GM21447 (cell line): ENCODE data around the gene NT5DC3.
A peak's percentile ranks its signal among the peaks of the same experiment; 100 is the strongest.

Experiments
- ATAC-seq: cut with Tn5 transposase; IDR thresholded peaks from one replicate; pipeline ENCODE4 v1.9.1; 2021; ENCODE audit not compliant: unreplicated experiment

NT5DC3 gene

DNA sequence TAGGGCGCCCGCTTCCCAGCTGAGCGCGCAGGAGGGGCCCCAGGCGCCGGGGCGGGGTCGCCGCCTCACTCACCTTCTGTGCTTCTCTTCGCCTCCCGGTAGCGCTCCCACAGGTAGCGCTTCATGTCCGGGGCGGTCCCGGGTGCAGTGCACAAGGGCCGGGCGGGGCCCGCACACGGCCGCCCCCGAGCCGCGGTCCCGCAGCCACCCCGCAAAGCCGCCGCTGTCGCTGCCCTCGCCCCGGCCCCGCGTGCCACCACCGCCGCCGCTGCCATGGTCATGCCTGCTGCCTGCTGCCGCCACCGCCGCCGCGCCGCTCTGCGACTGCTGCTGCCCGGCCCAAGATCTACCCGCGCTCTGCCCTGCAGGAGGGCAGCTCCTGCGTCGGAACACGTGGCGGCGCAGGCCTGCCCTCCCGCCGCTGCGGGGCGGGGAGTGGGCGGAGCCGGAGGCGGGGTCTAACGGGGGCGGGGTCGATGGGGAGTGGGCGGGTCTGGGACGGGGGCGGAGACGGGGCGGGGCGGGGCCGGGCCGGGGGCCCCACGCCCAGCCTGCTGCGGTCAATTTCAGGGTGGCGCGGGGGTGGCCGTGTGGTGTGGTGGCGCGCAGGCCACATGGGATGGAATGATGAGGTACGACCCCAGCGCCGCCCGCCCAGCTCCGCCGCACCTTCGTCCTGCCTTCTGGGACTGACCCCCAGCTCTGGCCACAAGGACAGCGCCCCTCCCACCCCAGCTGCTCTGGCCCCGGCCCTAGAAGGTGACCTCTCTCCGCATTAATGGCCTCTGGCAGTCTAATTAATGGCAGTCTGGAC, at the start of gene NT5DC3:
TSS of gene NT5DC3 (minus strand) at position 359 of the 814 bp plus-strand sequence. CDS start at position 281, 78 bp downstream.
- peak; percentile 75 for ATAC-seq

DNA sequence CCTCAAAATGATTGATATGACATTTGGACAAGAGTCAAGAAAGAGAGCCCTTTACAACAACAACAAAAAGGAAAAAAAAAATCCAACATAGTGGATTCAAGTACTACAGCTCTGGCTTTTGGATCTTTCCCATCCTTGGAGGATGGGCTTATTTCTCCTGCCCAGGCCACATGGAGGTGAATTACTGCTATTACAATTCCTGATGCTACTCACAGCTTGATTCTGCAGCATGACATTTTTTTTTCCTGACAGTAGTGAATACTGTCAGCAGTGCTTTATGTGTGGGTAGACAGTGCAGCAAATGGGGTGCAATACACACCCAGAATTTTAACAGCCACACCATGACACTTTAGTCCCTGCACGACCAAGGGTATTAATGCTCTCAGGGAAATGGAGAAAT, 46.7 kb upstream of the NT5DC3 start:
- ATAC-seq = no peak

DNA sequence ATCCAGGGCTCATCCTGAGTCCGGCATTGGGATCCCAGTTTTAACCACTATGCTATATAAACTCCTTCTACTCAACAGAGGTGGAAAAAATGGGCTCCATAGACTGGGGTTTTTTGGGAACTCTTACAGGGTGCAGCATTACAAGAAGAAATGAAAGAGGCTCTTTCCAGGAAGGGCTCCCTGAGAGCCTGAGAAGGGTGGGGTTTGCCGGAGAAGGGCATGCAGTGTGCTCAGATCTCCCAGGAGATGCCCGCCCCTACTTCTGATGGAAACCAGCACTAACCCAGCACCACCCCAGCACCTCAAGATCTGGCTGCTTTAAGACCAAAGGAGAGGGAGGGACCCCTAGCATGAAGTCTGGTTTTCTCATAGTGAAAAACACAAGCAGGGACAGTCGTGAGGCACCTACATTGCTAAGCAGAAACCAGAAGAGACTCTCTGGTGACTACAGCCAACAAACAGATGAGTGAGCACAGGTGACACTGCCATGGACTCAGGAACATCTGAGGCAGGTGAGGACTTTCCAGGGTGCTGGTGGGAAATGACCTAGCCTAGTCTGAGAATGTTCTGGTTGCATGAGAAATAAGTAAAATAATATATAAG, 45.3 kb upstream of the NT5DC3 start:
- no peak for ATAC-seq

DNA sequence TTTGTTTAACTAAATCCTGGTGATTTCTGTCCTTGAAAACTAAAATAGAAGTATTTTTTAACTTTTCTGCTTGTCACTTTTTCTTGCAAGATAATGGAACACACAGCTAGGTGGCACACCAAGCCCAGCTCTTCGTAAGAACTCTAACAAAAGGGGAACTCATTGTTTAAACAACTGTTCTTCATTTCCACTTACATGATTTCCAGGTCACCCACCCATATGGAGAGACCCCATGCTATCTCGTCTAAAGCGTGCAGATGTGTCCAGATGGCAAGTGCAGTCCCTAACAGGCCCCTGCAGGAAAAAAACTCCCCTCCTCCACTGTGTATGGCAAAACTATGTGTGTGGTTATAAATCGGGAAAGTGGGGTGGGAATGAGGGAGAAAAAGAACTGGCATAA, 43.3 kb upstream of the NT5DC3 start:
- ATAC-seq = no peak

DNA sequence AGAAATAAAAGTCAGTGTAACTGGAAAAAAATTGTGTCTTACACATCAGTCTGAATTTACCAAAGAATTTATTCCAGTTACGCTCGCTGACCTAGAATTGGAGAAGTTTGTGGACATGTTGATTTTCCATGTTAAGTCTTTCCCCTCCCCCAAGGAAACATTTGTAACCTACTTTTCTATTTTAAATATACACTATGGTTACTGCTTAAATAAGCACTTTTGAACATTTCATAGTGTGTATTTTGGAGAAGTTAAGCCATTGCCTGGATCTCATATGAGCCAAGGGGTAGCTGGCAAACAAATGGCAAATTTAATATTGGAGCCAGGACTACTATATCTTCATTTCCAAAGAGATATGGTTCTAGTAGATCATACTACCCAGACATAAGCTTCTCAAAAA, 42.9 kb upstream of the NT5DC3 start:
- ATAC-seq = no peak

DNA sequence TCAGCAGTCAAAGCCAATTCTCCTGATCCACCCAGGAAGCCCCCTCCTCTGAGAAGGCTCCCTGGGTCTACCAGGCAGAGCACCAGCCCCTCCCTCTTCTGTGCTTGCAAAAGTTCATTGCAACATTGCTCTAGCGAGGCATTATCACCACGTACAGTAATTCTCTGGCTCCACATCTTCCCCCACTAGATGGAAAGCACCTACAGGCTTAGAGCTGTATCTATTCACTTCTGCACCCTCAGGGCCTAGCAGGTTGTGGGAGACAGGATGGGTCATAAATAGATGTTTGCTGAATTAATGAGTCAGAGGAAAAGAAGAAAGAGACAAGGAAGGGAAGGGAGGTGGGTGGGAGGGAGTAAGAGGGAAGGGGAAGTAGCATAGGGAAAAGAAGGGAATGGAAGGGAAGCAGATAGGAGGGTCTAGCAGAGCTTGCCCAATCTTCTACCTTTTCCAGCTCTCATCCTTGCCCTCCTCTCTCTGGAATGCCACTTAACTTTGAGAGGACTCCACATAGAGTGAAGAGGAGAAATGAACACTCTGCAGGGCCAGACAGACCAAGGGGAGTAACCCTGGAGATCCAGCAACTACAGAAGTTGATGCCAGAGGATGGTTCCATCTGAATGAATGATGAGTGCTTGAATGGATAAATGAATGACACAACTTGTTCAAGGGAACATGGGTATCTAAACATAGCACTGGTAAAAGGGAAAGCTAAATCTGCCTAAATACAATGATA, 42.0 kb upstream of the NT5DC3 start:
- no peak for ATAC-seq

DNA sequence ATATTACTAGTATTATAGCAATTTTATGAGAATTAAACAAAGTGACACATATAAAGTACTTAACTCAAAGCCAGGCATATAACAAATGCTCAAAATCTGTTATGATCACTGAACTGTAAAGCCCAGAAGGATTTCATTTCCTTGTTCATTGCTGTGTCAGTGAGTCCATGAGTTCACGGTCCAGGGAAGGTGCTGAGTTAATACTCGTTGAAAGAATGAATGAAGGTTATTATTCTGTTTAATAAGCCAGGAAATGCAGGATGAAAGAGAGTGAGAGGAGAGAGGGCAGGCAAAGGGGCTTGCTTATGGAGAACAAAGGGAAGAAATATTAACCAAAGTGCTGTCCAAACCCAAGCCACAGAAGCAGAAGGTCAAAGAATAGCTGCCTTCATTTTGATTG, 40.2 kb upstream of the NT5DC3 start:
- ATAC-seq = no peak

- ATAC-seq = no peak
These were observed 39.5 kb upstream of the NT5DC3 start for GRCh38 chr12:103880299-103881142.

- ATAC-seq = no peak
These were observed 38.8 kb upstream of the NT5DC3 start for GRCh38 chr12:103879878-103880277.

GRCh38 chr12:103879048-103879692, 38.1 kb upstream of the NT5DC3 start:
- ATAC-seq = no peak

GRCh38 chr12:103877934-103878510, 37.0 kb upstream of the NT5DC3 start:
- no peak for ATAC-seq

DNA sequence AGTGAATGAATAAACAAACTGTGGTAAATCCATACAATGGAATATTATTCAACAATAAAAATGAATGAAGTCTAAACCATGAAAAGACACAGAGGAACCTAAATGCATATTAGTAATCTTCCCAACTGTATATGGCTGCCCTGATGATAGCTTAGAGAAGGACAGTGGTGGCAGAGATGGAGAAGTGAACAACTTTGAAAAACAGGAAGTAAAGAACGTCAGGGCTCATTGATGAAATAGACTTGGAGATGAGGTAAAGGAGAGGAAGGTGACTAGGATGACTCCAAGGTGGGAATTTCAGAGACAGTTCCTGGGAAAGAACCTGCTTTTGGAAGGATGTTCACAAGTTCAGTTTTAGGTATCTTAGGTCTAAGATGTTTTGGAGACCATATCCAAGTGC, 36.3 kb upstream of the NT5DC3 start:
- ATAC-seq = no peak

GRCh38 chr12:103875666-103876065, 34.6 kb upstream of the NT5DC3 start:
- ATAC-seq = no peak

DNA sequence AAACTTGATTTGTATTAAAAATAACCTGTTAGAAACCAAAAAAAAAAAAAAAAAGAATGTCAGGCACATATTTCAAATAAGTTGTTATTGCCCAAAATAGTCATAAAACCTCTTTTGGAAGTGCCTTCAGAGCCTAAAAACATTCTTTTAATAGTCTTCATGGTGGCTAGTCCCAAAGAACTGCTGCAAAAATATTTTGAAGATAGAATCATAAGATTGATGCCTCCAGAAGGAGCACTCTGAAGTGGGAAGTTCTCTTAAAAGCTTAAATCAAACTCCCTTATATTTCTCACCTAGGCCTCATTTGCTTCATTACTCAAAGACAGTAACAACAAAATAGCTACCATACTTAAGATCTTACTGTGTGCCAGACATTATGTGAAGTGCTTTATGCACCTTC, 27.2 kb upstream of the NT5DC3 start:
- no peak for ATAC-seq

DNA sequence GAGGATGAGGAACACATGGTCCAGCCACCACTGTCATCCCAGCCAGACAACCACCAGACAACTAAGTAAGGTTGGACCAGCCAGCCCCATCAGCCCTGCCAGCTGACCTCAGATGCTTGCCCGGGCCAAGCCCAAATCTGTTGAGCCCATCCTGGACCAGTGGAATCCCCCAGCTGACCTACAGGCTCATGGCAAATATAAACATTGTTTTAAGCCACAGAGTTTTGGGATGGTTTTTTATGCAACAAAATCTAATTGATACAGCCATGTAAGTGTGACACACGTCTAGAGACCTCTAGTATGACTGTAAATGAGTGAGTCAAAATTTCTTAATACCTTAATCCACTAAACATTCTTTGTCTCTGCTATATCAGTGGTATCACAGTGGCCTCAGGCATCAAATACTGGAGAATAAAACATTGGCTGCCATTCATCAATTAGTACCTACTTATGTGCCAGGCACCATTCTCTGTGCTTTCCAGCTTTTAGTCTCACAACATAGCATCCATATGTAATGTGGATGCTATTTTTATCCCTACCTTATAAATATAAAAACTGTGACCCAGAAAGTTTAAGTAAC, 24.2 kb upstream of the NT5DC3 start:
- no peak for ATAC-seq

- ATAC-seq = no peak
These were observed 23.7 kb upstream of the NT5DC3 start for GRCh38 chr12:103864710-103865109.

DNA sequence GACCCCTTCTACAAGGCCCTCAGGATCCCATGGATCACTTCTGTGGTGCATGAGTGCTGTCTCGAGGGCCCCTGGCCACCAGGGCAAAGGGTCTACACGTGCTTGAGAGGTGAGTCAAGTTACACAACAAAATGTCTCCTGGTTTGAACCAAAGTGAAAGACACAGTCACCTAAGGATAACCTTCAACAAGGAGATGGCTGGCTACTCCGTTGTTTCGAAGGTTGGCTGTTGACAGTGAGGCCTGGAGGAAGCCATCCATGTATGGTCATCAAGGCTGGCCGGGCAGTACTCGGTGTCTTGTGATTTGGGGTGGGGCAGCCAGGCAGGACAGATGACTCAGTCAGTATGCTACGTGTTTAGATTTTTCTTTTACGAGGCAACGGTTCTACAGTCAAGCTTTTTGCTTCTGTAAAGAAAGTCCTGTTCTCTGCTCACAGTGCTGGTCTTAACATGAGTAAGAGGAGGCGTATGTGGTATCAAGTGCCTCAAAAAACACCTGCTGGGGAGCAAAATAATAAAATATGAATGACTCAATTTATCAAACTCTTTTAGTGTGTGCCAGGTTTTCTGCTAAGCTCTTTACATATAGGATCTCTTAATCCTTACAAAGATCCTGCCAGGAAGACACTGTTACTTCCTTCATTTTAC, 18.0 kb upstream of the NT5DC3 start:
- ATAC-seq = no peak

GRCh38 chr12:103858335-103858734, 17.3 kb upstream of the NT5DC3 start:
- ATAC-seq = no peak

GRCh38 chr12:103857164-103857563, 16.1 kb upstream of the NT5DC3 start:
- ATAC-seq = no peak
